GM21423 (cell line): ENCODE results near the gene SYT13.

Experiments
- ATAC-seq: cut with Tn5 transposase; IDR thresholded peaks from one replicate; pipeline ENCODE4 v1.9.1; 2021; ENCODE audit warnings: mild to moderate bottlenecking, moderate library complexity; ENCODE audit not compliant: unreplicated experiment

Gene SYT13

GRCh38 chr11:45275828-45276227 lies 10.3 kb downstream of the SYT13 start:
- no peak for ATAC-seq

DNA sequence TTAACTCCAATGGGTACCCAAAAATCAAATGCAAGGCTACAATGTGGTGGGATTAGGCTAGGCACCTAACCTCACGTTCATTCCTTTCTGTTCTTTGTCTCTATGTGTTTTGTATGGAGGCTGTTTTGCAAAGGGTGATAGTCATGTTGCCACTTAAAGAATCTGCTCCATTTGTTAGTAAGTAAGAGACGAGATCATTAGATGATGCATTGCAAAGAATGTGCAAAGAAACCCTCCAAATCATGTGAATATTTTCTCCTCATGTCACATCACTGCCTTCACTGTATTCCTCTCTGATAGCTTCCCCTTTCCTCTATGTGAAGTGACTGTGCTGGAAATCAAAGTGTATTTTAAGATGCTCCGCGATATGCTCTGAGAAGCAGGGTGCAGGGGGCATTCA lies 11.9 kb downstream of the SYT13 start:
- ATAC-seq: no peak

DNA sequence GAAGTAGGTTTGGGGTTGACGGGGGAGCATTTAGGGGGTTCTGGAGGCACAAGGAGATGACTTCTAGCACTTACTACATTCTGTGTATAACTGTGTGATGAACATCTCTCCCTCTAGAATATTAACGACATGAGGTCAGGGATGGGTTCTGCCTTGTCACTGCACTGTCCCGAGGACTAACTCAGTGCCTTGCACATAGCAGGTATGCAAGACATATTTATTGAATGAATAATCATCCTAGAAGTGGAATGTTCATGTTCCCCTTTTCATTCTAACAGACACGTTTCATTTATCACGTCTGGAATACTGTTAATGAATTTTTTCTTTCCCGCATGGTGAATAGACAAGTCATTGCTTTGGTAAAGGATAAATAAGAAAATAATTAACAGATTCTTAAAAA lies 12.6 kb downstream of the SYT13 start:
- ATAC-seq: no peak

DNA sequence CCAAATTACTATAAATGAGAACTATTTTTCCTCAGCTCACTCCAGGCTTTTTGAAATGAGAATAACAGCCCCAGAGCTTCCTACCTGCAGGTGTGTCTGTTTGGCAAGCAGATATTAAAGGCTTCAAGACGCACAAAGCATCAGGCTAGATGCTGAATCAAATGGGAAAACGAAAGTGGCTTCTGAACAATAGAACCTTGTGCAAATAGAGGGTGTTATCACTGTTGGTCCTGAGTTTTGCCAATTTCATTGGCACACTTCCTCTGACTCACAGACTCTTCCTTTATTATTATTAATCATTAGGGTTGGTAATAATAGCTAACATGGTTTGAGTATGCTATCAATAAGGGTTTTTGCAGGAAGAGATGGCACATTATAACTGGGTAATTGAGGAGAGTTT lies 13.4 kb downstream of the SYT13 start:
- no peak for ATAC-seq

- ATAC-seq: no peak
These were observed 15.0 kb downstream of the SYT13 start for GRCh38 chr11:45270946-45271716.

- no peak for ATAC-seq
These were observed 16.5 kb downstream of the SYT13 start for GRCh38 chr11:45269678-45270077.

- no peak for ATAC-seq
These were observed 18.4 kb downstream of the SYT13 start for GRCh38 chr11:45267652-45268299.

DNA sequence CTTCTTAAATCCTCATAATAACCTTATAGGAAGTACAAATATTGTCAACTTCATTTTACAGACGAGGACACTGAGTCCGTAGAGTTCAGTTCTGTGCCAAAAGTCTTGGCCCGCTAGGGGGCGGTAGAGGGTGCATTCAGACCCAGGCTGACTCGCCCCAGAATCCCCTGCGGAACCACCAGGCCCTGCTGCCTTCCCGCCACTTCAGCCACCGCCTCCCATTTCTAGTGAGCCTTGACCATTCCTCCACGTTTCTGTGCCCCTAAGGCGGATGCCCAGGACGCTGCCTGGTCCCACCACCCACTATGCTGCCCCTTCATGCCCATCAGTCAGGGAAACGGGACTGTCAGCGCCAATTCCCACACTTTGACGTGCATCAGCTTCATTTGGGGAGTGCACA lies 19.1 kb downstream of the SYT13 start:
- no peak for ATAC-seq

DNA sequence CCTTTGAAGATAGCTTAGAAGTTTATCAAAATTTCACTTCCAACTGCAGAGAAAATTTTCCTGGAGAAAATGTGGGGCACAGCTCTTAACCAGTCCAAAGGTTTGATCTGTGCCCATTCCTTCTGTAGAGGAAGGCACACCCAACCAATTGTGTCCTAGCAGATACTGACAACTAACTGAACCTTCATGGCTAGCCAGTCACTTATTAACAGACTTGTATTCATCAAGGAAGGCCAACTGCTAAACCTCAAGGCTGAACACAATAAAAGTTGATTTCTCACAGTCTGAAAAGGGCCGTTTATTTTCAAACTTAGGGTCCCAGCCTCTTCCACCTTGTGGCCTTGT lies 19.5 kb downstream of the SYT13 start:
- no peak for ATAC-seq

DNA sequence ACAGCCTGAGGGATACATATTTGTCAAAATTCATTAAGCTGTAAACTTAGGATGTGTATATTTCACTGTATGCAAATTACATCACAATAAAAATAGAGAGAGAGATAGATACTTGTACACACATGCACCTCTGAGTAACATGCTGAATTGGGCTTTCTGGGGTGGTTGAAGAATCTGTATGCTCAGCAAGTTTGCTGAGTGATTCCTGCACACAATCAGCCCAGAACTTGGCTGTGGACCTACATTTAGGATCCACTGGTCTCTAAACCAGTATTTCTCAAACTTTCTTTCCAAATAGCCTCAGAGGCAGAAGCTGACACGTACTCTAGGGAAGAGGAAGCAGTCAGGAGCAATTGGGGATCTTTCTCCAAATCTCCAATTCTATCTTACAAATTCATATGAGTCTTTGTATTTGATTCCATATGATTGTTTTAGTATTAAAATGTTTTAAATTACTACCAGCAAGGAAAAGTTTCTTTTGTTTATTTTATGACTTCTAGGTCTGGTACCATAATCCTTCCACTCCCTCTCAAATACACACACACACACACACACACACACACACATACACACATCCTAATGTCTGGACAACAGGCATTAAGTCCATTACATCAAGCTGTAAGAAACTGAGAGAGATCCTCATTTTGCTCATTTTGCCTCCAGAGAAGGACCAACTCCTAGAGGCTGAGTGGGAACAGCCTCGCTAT lies 20.0 kb downstream of the SYT13 start:
- no peak for ATAC-seq

DNA sequence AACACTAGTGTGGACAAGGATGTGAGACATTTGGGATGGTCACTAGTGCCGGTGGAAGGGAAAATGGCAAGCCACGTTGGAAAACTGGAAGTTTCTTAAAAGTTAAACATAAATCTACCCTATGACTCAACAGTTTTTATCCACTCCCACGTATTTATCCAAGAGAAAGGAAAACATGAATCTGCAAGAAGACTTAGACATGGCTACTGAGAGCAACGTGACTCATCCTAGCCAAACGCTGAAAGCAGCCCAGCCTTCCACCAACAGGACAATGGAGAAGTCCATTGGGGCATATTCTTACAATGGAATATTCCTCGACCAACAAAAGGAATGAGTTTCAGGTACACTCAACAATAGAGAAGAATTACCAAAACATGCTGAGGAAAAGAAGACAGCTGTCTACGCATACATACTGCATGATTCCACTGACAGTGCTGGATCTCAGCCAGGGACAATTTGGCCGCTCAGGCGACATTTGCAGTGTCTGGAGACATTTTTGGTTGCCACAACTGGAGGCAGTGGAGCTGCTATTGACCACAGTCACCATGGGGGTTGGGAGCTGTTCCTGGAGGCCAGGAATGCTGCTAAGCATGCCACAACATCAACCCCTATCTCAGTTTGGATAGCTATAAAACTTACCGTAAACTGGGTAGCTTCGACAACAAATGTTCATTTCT lies 21.2 kb downstream of the SYT13 start:
- ATAC-seq: no peak

DNA sequence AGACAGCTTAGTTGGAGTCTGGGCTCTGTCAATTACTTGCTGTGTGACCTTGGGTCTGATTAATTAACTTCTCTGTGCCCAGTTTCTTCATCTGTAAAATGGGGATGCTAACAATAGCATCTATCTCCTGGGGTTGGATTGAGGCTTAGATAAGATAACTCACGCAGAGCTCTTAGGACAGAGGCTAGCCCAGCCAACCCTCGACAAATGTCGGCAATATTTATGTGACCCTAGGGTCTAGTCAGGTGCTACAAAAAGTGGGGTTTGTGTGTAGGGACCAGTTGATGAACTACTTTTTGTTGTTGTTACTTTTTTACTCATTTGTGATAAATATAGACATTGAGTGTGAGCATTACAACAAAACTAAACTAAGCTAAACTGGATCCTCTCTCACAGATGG lies 22.4 kb downstream of the SYT13 start:
- ATAC-seq: no peak

DNA sequence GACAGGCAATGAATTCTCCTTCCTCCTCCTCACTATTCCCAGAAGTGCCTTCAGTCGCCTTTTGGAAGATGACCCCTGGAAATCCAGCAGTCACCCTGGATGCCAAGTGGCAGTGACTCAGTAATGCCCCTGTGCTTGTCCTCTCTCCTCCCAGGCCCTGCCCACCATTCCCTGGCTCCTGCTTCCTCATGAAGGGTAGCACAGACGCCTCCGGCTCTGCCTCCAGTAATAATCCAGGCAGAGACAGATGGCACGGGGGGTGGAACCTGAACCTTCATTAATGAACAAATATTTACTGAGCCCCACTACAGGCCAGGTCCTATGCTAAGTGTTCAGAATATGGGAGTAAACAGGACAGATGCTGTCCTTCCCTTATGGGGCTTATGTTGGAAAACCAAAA lies 23.2 kb downstream of the SYT13 start:
- no peak for ATAC-seq

- no peak for ATAC-seq
These were observed 26.1 kb downstream of the SYT13 start for GRCh38 chr11:45260071-45260470.

GRCh38 chr11:45259592-45259991 lies 26.5 kb downstream of the SYT13 start:
- no peak for ATAC-seq

GRCh38 chr11:45258982-45259530 lies 27.1 kb downstream of the SYT13 start:
- no peak for ATAC-seq

GRCh38 chr11:45254070-45254469 lies 32.1 kb downstream of the SYT13 start:
- no peak for ATAC-seq

- ATAC-seq: no peak
These were observed 32.5 kb downstream of the SYT13 start for GRCh38 chr11:45253640-45254039.

- ATAC-seq: no peak
These were observed 33.3 kb downstream of the SYT13 start for GRCh38 chr11:45252877-45253276.

GRCh38 chr11:45252134-45252856 lies 33.8 kb downstream of the SYT13 start:
- no peak for ATAC-seq
